ENCODE measurements around the gene RAD52. TPM values are rescaled to one million over a fixed set of nuclear protein-coding genes. Genes with fewer than 3 reads are reported as not detected.
"Not testable (repeated sequence)": the region's sequence is repeated elsewhere in the genome, so short reads cannot be mapped to it uniquely, and the experiment has no call there.

Gene RAD52
- polyA plus RNA-seq, 10 donors = 10.9 to 33.2 (median 17.5) TPM

GRCh38 chr12:968545-968944 is 19.1 kb upstream of the RAD52 start:
- DNase-seq = no peak

GRCh38 chr12:967641-968040 is 18.1 kb upstream of the RAD52 start:
- no peak for DNase-seq

GRCh38 chr12:966724-967123 is 17.2 kb upstream of the RAD52 start:
- DNase-seq = no peak

GRCh38 chr12:958588-959123 is 9.2 kb upstream of the RAD52 start:
- DNase-seq = peak; percentile 6 to 47 (median 12)

- no peak for DNase-seq
Observed at GRCh38 chr12:955939-956338, 6.4 kb upstream of the RAD52 start.

GRCh38 chr12:954741-955140 is 5.2 kb upstream of the RAD52 start:
- DNase-seq = peak in 1 of 3 donors; percentile 7

- peak in 1 of 3 donors; percentile 42 for DNase-seq
Observed at GRCh38 chr12:953776-954175, 4.3 kb upstream of the RAD52 start.

GRCh38 chr12:951176-951575 is 1.7 kb upstream of the RAD52 start:
- DNase-seq = no peak

- no peak for DNase-seq
Observed at GRCh38 chr12:948238-948637, 1.3 kb downstream of the RAD52 start.

GRCh38 chr12:946631-947030 is 2.9 kb downstream of the RAD52 start:
- no peak for DNase-seq

GRCh38 chr12:946212-946611 is 3.3 kb downstream of the RAD52 start:
- no peak for DNase-seq

- no peak for DNase-seq
Observed at GRCh38 chr12:944211-944610, 5.3 kb downstream of the RAD52 start.

GRCh38 chr12:943051-943450 is 6.4 kb downstream of the RAD52 start:
- peak; percentile 43 to 66 (median 57) for DNase-seq

GRCh38 chr12:938810-939209 is 10.7 kb downstream of the RAD52 start:
- no peak for DNase-seq

GRCh38 chr12:936377-937345 is 12.8 kb downstream of the RAD52 start:
- DNase-seq = no peak

GRCh38 chr12:935891-936290 is 13.6 kb downstream of the RAD52 start:
- DNase-seq = not testable (repeated sequence)

GRCh38 chr12:931591-931990 is 17.9 kb downstream of the RAD52 start:
- no peak for DNase-seq

GRCh38 chr12:931060-931459 is 18.4 kb downstream of the RAD52 start:
- DNase-seq = no peak

- no peak for DNase-seq
Observed at GRCh38 chr12:926641-927040, 22.9 kb downstream of the RAD52 start.

- DNase-seq = no peak
Observed at GRCh38 chr12:922285-922684, 27.2 kb downstream of the RAD52 start.

- DNase-seq = no peak
Observed at GRCh38 chr12:920676-921075, 28.8 kb downstream of the RAD52 start.

GRCh38 chr12:916712-917445 is 32.6 kb downstream of the RAD52 start:
- no peak for DNase-seq

- DNase-seq = no peak
Observed at GRCh38 chr12:916240-916639, 33.3 kb downstream of the RAD52 start.
